GM18526 (cell line): ENCODE measurements around the gene HMGB1.

Source experiments
- POLR2A ChIP-seq: IDR thresholded peaks from 3 replicates; pipeline ENCODE4 v1.6.1; 2011; ENCODE audit not compliant: insufficient read length; ENCODE audit errors: extremely low read depth

HMGB1 gene

DNA sequence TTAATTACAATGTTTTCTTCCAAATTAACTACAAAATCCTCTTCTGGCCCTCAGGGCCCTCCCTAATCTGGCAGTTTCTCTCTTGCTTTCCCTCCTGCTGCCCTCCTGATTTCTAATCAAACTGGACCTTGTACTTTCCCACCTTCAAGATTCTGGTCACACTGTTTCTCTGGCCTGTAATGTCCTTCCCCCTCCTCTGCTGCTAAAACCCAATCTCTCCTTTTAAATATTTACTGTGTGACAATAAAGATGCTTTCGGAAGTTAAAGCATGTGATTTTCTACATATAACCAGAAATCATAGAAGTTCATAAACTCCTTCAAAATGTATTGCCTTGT lies 14.1 kb upstream of the HMGB1 start:
- TF ChIP-seq POLR2A = no peak

DNA sequence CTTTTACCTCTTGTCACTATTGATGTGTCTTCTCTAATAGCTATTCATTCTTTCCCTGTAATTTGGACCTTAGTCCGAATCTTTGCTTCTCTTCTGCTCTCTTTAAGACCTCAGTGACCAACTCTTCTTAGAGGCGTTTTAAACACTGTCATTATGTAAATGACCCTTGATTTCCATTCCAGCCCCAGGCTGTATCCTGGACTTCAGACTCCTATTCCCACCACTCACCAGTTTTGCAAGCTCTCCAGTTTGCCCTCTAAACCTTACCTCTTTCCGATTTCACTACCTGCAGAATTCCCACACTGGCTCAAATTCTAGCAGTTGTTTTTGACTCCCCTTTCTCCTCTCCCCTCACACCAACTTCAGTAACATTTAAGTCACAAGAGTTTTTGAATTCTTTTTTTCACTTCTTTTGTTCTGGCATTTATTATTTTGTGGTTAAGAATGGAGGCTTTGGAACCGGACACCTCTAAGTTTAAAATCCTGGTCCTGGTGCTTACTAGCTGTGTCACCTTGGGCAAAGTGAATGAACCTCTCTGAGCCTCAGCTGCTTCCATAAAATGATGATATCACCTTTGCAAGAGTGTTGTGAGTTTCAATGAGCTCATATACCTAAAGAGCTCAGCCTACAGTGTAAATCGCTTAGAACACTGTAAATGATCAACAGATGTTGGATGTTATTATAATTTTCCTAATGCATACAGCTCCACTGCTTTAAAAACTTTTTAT lies 13.6 kb upstream of the HMGB1 start:
- TF ChIP-seq POLR2A = no peak

DNA sequence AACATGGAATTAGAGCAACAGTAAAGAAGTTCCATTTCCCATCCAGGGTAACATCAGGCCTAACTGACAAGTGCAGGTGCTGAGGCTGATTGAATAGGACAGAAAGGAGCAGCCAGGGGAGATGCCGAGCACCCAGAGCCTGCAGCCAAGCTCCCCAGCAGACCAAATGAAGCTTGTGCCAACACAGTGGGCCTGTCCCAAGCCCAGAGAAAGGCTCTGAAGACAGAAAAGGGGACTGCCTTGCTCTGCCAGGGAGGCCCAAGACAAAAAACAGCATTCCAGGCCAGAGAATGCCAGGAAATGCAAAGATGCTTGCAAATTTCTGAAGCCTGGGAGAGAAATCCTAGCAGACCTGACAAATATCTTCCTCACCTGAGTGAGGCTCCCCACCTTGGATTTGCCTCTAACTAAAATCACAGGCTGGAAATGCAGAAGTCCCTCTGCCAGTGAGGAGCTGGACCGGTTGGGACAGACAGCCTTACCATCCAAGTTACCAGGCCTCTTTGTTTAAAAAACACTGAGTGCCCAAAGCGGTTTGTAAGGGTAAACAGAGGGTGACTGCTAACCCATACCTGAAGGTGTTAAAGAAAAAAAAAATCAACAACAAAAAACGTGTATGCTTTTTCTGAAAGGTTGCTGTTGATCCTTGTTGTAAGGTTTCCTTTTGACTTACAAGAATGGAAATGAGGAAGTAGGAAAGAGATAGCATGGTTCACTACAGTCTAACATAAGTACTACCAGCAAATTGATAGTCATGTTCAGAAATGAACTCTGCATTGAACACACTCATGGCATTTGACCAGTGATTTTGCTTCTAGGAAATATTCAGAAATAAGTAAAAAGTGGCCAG lies 11.8 kb upstream of the HMGB1 start:
- no peak for TF ChIP-seq POLR2A

DNA sequence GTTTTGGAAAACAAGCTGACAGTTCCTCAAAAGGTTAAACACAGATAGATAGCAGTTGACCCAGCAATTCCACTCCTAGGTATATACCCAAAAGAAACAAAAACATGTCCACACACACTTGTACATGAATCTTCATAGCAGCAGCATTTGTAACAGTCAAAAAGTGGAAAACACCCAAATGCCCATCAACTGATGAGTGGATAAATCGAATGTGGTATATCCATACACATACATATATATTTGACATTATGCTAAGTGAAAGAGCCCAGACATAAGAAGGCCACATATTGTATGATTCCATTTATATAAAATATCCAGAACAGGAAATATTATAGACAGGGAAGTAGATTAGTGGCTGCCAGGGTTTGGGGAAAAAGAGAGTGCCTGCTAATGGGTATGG lies 7.9 kb upstream of the HMGB1 start:
- no peak for TF ChIP-seq POLR2A

DNA sequence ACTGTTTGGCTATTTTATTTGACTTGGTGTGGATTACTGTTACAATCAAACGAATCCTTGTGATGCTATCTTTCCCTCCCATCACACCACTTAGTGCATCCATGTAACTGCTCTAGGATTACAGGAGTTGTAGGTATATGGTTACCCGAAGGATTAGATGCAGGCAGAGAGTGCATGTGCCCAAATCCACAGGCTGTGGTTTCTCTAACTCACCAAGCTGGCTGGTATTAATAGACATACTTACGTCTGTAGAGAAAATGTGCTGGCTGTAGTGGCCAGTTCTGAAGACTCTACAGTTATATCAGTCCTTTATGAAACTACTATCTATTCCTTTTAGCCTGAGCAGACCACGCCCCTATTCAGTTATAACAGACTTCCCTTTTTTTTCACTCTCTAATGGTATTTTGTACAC lies 1.1 kb upstream of the HMGB1 start:
- no peak for TF ChIP-seq POLR2A

DNA sequence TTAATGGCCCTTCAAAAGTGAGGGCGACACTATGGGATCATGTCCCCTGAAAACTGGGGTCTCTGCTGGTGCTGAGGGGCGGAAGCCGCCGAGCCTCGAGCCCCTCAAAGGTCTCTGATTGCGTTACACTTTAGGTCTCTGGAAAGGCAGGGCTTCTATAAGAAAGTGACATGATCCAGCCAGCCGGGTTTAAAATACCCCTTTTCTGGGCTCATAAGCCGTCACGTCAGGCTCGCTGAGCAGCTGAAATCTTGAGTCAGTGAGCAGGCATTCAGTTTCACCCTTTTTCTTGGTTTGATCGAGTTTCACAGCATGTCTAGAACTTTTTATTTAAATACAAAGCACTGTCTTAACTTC lies 600 bp upstream of the HMGB1 start:
- no peak for TF ChIP-seq POLR2A

DNA sequence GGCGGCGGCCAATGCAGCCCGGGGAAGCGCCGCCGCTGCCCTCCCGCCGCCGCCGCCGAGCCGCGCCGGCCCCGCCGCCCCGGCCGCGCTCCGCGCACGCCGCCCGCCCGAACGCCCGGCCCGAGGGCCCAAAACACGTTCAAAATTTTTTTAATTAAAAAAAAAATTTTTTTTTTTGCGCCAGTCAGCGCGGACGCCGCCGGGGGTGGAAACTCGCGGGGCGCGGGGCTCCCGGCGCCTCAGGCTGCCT lies 468 bp downstream of the HMGB1 start:
- no peak for TF ChIP-seq POLR2A

DNA sequence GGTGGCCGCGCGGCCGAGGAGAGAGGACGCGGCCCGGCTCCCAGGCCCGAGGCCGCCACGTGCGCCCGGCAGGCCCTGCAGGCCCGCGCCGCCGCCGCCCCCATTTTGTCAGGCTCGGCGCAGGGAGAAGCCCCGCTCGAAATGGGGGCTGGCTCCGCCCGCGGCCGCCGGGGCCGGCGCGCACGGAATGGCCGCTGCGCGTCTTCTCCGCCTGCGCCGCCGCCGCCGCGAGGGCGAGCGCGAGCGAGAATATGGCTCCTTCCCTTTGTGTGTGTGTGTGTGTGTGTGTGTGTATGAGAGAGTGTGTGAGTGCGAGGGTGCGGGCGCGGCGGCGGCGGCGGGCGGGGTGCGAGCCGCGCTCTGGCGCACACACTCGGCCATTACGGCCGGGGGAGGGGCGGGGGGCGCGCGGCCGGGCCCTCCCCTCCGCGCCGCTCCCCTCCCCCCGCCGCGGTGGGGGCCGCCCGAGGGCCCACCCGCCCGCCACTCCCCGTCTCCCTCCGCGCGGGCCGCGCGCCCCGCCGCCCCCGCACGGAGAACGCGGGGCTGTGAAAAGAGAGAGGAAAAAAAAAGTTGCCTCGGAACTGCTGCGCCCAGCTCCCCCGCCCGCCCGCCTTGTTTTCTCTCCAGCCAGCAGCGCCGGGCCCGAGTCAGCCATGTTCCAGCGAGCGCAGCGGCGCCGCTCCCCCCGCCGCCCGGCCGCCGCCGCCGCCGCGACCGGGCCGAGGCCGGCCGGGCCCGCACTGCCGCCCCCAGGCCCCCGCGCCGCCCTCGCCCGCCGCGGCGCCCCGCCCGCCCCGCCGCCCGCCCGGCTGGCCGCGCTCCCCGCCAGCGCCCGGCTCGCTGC lies 1.0 kb downstream of the HMGB1 start:
- peak; percentile 38 for TF ChIP-seq POLR2A

DNA sequence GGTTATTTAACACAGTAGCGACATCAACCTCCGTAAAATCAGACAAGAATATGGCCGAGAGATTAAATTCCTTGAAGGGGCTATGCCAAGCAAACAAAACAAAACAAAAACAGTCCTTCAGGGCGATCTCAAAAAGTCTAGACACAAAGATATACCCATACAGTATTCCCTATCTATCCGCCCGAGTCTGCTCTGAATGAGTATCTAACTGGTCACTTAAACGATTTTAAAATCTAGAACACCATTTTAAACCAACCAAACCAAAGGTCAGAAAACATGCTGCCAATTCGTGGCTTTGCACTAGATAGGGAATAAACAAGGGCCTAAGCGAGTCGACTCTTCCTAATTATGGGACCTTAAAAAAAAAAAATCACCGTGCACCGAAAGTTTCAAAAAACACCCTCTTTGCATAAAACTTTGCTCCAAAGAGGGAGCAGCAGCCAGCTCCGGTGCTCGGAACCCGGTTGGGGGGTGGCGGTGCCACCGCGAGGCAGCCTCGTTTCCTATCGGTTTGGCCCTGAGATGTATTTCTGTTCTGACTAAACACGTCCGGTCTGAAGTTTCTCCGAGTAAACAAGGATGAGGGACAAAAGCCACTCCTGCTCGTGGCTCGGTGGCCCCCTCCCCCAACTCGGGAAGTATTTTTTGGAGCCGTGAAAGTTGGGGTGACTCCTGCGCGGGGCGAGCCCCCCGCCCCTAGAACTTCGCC lies 1.8 kb downstream of the HMGB1 start:
- peak; percentile 53 for TF ChIP-seq POLR2A

DNA sequence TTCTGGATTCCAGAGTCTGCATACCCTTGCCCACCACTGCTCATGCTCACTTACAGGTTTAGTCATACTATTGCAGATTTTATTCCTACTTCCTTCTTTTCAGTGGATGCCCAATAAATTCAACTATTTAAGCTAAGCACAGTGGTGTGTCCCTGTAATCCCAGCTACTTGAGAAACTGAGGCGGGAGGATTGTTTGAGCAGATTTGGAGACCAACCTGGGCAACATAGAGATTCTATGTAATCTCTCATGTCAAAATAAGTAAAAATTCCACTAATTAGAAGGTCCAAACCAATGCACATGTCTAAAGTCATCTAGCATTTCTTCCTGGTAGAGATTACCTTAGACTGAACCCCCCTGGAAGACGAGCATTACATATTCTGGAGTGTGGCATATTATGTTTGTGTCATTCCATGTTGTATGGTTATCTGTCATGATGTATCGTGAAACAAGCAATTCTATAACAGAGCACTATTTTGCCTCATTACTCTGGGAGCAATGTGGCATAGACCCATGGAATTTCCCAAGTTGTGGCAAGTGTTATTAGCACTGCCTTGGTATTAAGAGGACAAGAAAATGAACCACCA lies 8.3 kb downstream of the HMGB1 start:
- no peak for TF ChIP-seq POLR2A

DNA sequence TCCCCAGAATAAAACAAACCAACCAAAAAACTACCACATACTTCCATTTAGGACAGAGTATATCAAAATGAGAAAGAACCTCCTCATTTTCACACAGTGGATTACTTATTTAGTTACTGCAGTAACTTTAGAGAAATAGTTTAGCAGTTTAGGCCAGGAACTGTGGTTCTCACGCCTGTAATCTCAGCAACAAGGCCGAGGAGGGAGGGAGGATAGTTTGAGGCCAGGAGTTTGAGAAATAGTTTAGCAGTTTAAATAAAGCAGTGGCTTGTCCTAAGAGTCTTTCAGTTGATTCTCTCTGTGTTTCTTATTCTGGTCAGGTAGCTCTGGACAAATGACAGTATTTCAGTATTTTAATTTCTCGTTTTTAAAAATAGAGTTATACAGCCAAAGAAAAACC lies 9.4 kb downstream of the HMGB1 start:
- no peak for TF ChIP-seq POLR2A

DNA sequence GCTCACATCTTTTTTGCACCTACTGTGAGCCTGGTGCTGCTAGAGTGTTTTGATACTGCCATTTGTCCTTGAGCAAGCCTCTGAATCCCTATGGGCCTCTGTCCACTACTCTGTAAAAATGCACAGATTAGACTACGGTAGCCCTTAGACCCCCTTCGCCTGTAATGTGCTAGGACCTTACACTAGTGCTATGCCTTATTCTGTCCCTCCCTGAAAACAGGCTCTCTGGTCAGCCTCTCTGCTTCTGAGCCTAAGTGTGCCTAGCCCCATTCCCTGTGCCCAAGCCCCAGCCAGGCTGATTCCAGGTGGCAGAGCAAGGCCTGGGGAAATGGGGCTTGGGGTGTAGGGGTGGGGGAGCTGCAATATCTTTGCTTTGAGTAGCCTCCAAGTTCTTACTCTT lies 10.7 kb downstream of the HMGB1 start:
- TF ChIP-seq POLR2A = no peak

DNA sequence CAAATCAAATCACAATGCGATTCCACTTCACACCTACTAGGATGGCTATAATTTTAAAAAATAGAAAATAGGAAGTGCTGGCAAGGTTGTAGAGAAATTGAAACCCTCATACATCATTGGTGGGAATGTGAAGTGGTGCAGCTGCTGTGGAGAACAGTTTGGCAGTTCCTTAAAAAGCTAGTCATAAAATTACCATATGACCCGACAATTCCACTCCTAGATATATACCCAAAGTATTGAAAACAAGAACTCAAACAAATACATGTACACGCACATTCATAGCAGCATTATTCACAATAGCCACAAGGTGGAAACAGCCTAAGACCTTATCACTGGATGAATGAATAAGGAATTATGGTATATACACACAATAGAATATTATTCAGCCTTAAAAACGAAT lies 12.0 kb downstream of the HMGB1 start:
- no peak for TF ChIP-seq POLR2A

DNA sequence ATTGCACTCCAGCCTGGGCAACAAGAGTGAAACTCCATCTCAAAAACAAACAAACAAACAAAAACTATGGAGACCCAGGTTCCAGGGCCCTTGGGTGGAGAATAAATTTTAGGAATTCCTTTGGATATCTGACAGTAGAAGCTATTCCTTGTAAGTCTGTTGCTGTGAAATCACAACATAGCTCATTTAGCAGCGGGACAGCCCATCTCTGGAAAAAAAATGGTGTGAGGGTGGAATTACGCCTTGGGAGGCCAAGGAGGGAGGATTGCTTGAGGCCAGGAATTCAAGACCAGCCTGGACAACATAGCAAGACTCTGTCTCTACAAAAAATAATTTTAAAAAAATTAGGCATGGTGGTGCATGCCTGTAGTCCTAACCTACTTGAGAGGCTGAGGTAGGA lies 15.7 kb downstream of the HMGB1 start:
- TF ChIP-seq POLR2A = no peak

DNA sequence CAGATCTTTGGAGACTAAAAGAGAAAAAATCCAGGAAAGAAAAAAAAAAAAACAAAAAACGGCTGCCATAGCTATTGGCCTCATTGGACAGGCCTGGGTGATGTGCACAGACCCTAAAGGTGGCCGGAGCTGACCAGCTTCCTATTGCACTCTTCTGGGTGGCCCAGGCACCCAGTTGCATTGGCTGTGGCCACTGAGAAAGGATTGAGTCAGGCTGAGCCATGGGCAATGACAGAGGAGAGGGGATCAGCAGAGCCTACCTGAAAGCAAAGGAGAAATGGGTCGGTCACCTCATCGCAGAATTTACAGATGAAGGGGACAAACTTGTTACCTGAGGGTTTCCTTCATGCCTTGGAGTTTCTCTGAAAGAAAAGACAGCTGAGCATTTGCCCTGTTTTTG lies 17.3 kb downstream of the HMGB1 start:
- no peak for TF ChIP-seq POLR2A

DNA sequence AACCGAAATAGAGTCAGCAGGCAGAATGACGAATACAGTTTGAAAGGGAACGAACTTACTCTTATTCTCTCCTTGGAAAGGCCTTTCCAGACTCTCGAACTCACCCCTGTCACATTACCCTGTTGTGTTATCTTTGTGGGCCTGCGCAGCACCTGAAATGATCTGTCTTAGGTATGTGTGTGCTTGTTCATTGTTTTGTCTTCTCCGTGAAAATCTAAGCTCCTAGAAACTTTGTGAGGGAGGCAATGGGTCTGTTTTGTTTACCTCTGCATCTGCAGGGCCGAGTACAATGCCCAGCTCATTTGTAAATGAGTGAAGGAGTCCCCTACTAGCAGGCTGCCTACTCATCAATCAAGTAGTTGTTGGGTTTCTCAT lies 19.6 kb downstream of the HMGB1 start:
- no peak for TF ChIP-seq POLR2A

DNA sequence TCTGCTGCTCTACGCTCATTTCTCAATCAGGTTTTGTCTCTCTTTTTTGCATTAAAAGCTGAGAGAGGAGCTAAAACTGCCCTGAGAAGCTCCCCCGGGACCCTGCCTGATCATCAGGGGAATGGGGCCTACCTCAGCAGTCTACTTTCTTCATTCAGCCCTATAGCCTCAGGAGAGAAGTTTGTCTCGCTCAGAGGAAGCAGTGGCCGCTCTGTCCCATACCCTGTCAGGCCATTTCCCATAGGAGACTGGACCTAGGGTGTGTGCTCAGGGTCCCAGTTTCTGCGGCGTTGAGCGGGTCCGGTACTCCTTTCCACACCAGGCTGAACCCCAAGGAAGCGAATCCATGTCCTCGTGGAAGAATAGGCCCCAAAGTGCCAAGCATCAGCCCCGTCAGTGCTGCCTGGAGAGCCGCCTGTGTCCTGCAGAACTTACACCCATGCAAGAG lies 21.8 kb downstream of the HMGB1 start:
- peak; percentile 48 for TF ChIP-seq POLR2A
